PFSK-1 (cell line): ENCODE measurements around the gene AATK.

Source experiments
- FOXP2 ChIP-seq: optimal IDR thresholded peaks from 2 replicates; pipeline ENCODE3; 2011; ENCODE audit warnings: borderline replicate concordance, control low read depth, inconsistent platforms; ENCODE audit not compliant: insufficient read depth; ENCODE audit errors: extremely low read length, extremely low read depth
- POLR2AphosphoS5 ChIP-seq: IDR thresholded peaks from 2 replicates; pipeline ENCODE4 v1.6.1; 2012; ENCODE audit warnings: low read depth, mild to moderate bottlenecking, control low read depth, low read length, moderate library complexity
- REST ChIP-seq, 2 experiments: IDR thresholded peaks; 2 replicates each; pipeline versions ENCODE4 v1.6.1 to v1.8.0; 2011 to 2012; ENCODE audit warnings: low read depth in 2 of 2, low read length in 2 of 2, control low read depth in 1 of 2, inconsistent platforms in 1 of 2, mild to moderate bottlenecking in 1 of 2, moderate library complexity in 1 of 2; ENCODE audit not compliant: insufficient read depth in 1 of 2
- SIN3A ChIP-seq: IDR thresholded peaks from 2 replicates; pipeline ENCODE4 v1.6.1; 2012; ENCODE audit warnings: mild to moderate bottlenecking, low read length, moderate library complexity, borderline replicate concordance; ENCODE audit not compliant: insufficient read depth
- TAF1 ChIP-seq: IDR thresholded peaks from 2 replicates; pipeline ENCODE4 v1.6.1; 2012; ENCODE audit warnings: low read length, control low read depth, borderline replicate concordance; ENCODE audit not compliant: insufficient read depth

AATK gene

GRCh38 chr17:81179220-81179619, 13.2 kb upstream of the AATK start:
- TF ChIP-seq REST (IDR thresholded peaks at IDR 0.05; ENCODE audit: insufficient read depth in 1 of 2, low read depth in 2 of 2, low read length in 2 of 2) = no peak
- TF ChIP-seq TAF1 = no peak
- no peak for TF ChIP-seq FOXP2
- no peak for TF ChIP-seq SIN3A
- TF ChIP-seq POLR2AphosphoS5 = no peak

GRCh38 chr17:81178136-81179091, 12.4 kb upstream of the AATK start:
- TF ChIP-seq SIN3A (no peak), TAF1 (no peak), POLR2AphosphoS5 (no peak), FOXP2 (no peak), REST (IDR thresholded peaks at IDR 0.05; ENCODE audit: insufficient read depth in 1 of 2, low read depth in 2 of 2, low read length in 2 of 2) (no peak)

GRCh38 chr17:81176666-81177065, 10.6 kb upstream of the AATK start:
- no peak for TF ChIP-seq REST (IDR thresholded peaks at IDR 0.05; ENCODE audit: insufficient read depth in 1 of 2, low read depth in 2 of 2, low read length in 2 of 2)
- no peak for TF ChIP-seq FOXP2
- TF ChIP-seq TAF1 = no peak
- TF ChIP-seq SIN3A = no peak
- TF ChIP-seq POLR2AphosphoS5 = no peak

DNA sequence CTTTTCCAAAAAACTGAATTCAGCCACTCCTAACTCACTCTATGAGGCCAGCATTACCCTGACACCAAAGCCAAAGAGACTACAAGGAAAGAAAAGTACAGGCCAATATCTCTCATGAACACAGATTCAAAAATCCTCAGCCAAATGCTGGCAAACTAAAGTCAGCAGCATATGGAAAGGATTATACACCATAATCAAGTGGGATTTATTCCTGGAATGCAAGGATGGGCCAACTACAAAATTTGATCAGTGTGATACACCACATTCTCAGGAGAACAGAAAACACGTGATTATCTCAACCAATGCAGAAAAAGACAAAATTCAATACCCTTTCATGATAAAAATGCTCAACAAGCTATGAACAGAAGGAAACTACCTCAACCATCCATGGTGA, 7.7 kb upstream of the AATK start:
- no peak for TF ChIP-seq FOXP2
- TF ChIP-seq REST (IDR thresholded peaks at IDR 0.05; ENCODE audit: insufficient read depth in 1 of 2, low read depth in 2 of 2, low read length in 2 of 2) = no peak
- no peak for TF ChIP-seq TAF1
- TF ChIP-seq SIN3A = no peak
- TF ChIP-seq POLR2AphosphoS5 = no peak
